ENCODE measurements around the gene GABRD. TPM values are rescaled to one million over a fixed set of nuclear protein-coding genes. Genes with fewer than 3 reads are reported as not detected.
A peak's percentile ranks its signal among the peaks of the same experiment; 100 is the strongest.

Gene GABRD
- total RNA-seq, 1 donor from 2014 or later, result 0.72 TPM

DNA sequence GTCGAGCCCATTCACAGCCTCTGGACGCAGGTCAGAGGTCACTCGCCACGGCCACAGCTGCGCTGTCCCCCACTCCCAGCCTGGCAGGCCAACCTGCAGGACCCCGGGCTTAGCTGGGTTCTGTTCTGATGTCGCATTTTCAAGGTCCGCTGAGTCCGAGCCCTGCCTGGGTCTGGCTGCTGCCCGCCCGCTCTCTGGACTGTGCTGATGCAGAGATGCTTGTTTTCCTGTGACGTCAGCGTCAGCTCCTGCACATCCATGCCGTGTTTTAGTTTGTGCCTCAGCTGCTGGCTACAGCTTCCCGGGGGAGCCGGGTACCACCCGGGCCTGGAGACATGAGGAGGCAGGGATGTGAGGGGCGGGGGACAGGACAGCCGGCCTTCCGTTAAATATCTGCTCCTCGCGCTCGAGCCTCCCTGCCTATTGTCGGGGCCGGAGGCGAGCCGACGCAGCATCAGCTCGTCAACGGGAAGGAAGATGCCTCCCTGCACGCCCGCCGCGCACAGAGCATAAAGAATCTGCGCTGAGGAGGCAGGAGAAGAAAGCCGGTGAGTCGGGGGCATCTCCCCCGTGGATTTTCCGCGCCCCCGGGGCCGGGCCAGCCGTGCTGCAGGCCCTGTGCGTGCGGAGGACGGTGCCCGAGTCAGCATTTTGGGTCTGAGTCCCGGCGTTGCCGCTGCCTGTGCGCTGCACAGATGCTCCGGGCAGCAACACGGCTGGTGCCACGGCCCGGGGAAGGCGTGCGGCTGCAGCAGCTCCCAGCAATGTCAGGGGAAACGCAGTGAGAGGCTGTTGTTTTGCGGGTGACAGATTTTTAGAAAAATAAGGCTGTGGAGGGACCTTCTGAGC lies 54.5 kb downstream of the GABRD start:
- DNase-seq (ENCODE audit: low spot score), result peak; percentile 57

- no peak for DNase-seq (ENCODE audit: low spot score)
These were observed 55.3 kb downstream of the GABRD start for GRCh38 chr1:2074396-2074795.

- DNase-seq (ENCODE audit: low spot score), result no peak
These were observed 56.0 kb downstream of the GABRD start for GRCh38 chr1:2074944-2075740.

- no peak for DNase-seq (ENCODE audit: low spot score)
These were observed 57.7 kb downstream of the GABRD start for GRCh38 chr1:2076826-2077225.

DNA sequence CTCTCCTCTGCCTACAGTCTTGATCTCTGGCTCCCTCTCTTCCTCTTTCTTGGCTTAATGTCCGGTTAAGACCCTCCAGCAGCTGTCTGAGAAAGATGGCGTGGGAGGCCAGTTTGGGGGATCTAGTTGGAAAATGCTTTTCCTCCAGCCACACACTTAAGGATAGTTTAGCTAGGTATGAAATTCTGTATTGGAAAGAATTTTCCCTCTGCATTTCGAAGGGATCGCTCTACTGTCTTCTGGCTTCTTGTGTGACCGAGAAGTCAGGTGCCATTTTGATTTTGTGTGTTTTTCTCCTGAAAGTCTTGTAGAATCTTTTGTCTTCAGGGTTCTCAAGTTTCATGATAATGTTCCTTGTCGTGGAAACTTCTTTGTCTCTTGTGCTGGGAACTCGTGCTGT lies 59.0 kb downstream of the GABRD start:
- DNase-seq (ENCODE audit: low spot score), result no peak

- DNase-seq (ENCODE audit: low spot score), result no peak
These were observed 60.4 kb downstream of the GABRD start for GRCh38 chr1:2079396-2080085.

GRCh38 chr1:2080140-2080539 lies 61.0 kb downstream of the GABRD start:
- no peak for DNase-seq (ENCODE audit: low spot score)

Other genes starting within 250 kb of the GABRD start
- gene NADK, start 240.9 kb upstream of the GABRD start, total RNA-seq (ENCODE audit: insufficient read depth, low replicate concordance), result 20.2 TPM
- 60.9 TPM for gene GNB1, start 128.3 kb upstream of the GABRD start, total RNA-seq (ENCODE audit: insufficient read depth, low replicate concordance)
- gene CALML6, start 104.1 kb upstream of the GABRD start, total RNA-seq (ENCODE audit: insufficient read depth, low replicate concordance), result 0.72 TPM
- gene TMEM52, start 100.1 kb upstream of the GABRD start, total RNA-seq (ENCODE audit: insufficient read depth, low replicate concordance), result not detected
- 4.6 TPM for gene CFAP74, start 15.6 kb upstream of the GABRD start, total RNA-seq (ENCODE audit: insufficient read depth, low replicate concordance)
- gene PRKCZ, start 31.1 kb downstream of the GABRD start, total RNA-seq (ENCODE audit: insufficient read depth, low replicate concordance), result 35.2 TPM
- gene FAAP20, start 175.4 kb downstream of the GABRD start, total RNA-seq (ENCODE audit: insufficient read depth, low replicate concordance), result 43.3 TPM
- 29.6 TPM for gene SKI, start 209.0 kb downstream of the GABRD start, total RNA-seq (ENCODE audit: insufficient read depth, low replicate concordance)